GM12878 (cell line): ENCODE data around the gene C1orf21. TPM values are rescaled to one million over a fixed set of nuclear protein-coding genes. Genes with fewer than 3 reads are reported as not detected.

Experiments
- ATAC-seq: fragments of 200-7000 bp; cut with Tn5 transposase; 3 replicates; pipeline ENCODE4 v1.9.1; 2020; ENCODE audit warnings: mild to moderate bottlenecking, moderate library complexity
- BruUV-seq: library from RNA; stranded (reverse); fragments of 400-500 nt; replicated peaks from 2 replicates; lab custom pipeline; 2021; lab: Mats Ljungman, UMichigan
- CTCF ChIA-PET: fragments of 300-600 bp; sonication (Branson Sonifier 250); formaldehyde crosslinking; extraction: SDS; loops from one replicate; lab custom pipeline; 2021; ENCODE audit warnings: inconsistent platforms; lab: Yijun Ruan, JAX
- POLR2A ChIA-PET: fragments of 350-600 bp; formaldehyde crosslinking; extraction: SDS; loops from one replicate; lab custom pipeline; 2021; ENCODE audit warnings: inconsistent platforms; lab: Charles Lee
- RAD21 ChIA-PET: fragments of 300-600 bp; sonication (Branson Sonifier 250); formaldehyde crosslinking; loops from one replicate; lab custom pipeline; 2023; ENCODE audit warnings: antibody characterized with exemption; ENCODE audit not compliant: unreplicated experiment; lab: Charles Lee
- SMC1A ChIA-PET: fragments of 300-600 bp; sonication (Branson Sonifier 250); formaldehyde crosslinking; loops from one replicate; lab custom pipeline; 2023; ENCODE audit not compliant: unreplicated experiment, uncharacterized antibody; lab: Charles Lee
- DNase-seq: peaks from one replicate; pipeline ENCODE4 v3.0.0-alpha.2; 2011; ENCODE audit warnings: low read depth, low spot score
- FAIRE-seq: peaks from 3 replicates; lab custom pipeline; 2011; peaks lifted over from hg19 to GRCh38; lab: Jason Lieb, UNC
- H2AFZ ChIP-seq: 2 replicates; pipeline ENCODE4 v1.6.0; 2011; ENCODE audit warnings: low read depth, low read length, control low read depth; ENCODE audit not compliant: control insufficient read depth
- H3K27ac ChIP-seq: 2 replicates; pipeline ENCODE4 v1.5.1; 2011; ENCODE audit warnings: control low read depth; ENCODE audit not compliant: control insufficient read depth, insufficient read depth
- H3K27me3 ChIP-seq, 2 experiments: replicated peaks in 1 of 2; 2 replicates each; pipeline versions ENCODE4 v1.6.0 to v1.6.1; 2011; ENCODE audit warnings: low read length in 1 of 2; ENCODE audit not compliant: control insufficient read depth in 2 of 2, insufficient read depth in 2 of 2
- H3K36me3 ChIP-seq, 2 experiments: 2 replicates each; pipeline ENCODE4 v1.5.1; 2011; ENCODE audit warnings: low read length in 1 of 2; ENCODE audit not compliant: control insufficient read depth in 2 of 2, insufficient read depth in 2 of 2
- H3K4me1 ChIP-seq: 2 replicates; pipeline ENCODE4 v1.6.1; 2011; ENCODE audit warnings: mild to moderate bottlenecking, low read length, moderate library complexity, mixed read lengths; ENCODE audit not compliant: control insufficient read depth, insufficient read depth
- H3K4me2 ChIP-seq: 2 replicates; pipeline ENCODE4 v1.6.0; 2011; ENCODE audit warnings: control low read depth; ENCODE audit not compliant: control insufficient read depth, insufficient read depth
- H3K4me3 ChIP-seq: fragments of 200-600 bp; sonication (generic); 2 replicates; pipeline ENCODE4 v1.5.1; 2016
- H3K79me2 ChIP-seq: 2 replicates; pipeline ENCODE4 v1.6.0; 2011; ENCODE audit warnings: low read length; ENCODE audit not compliant: control insufficient read depth, insufficient read depth
- H3K9ac ChIP-seq: 2 replicates; pipeline ENCODE4 v1.8.0; 2011; ENCODE audit warnings: low read length, control low read depth, mixed read lengths; ENCODE audit not compliant: control insufficient read depth, insufficient read depth
- H3K9me3 ChIP-seq: replicated peaks from 3 replicates; pipeline ENCODE4 v1.5.1; 2011; ENCODE audit warnings: mild to moderate bottlenecking, low read length; ENCODE audit not compliant: control insufficient read depth, insufficient read depth
- H4K20me1 ChIP-seq: 2 replicates; pipeline ENCODE4 v1.6.0; 2011; ENCODE audit not compliant: control insufficient read depth, insufficient read depth
- CREM ChIP-seq: IDR thresholded peaks from 2 replicates; pipeline ENCODE4 v1.6.1; 2014; ENCODE audit warnings: antibody characterized with exemption, low read depth
- HDAC2 ChIP-seq: fragments of 200-600 bp; sonication (generic); IDR thresholded peaks from 2 replicates; pipeline ENCODE4 v1.6.1; 2017
- JUND ChIP-seq: IDR thresholded peaks from 2 replicates; pipeline ENCODE4 v1.6.1; 2012; ENCODE audit warnings: low read depth, mild to moderate bottlenecking, low read length, improper control_type of control experiment, moderate library complexity
- RBBP5 ChIP-seq: fragments of 200-600 bp; sonication (generic); conservative IDR thresholded peaks from 2 replicates; pipeline ENCODE4 v1.6.1; 2016
- SMAD5 ChIP-seq: IDR thresholded peaks from 2 replicates; pipeline ENCODE4 v1.6.1; 2016; ENCODE audit warnings: antibody characterized with exemption, low read depth
- SUZ12 ChIP-seq: fragments of 200-600 bp; sonication (generic); IDR thresholded peaks from one replicate; pipeline ENCODE4 v1.6.1; 2018; ENCODE audit warnings: antibody characterized with exemption, mild to moderate bottlenecking; ENCODE audit not compliant: unreplicated experiment
- WRNIP1 ChIP-seq: IDR thresholded peaks from 2 replicates; pipeline ENCODE4 v1.6.1; 2011; ENCODE audit warnings: low read depth, low read length, improper control_type of control experiment, borderline replicate concordance
- ZZZ3 ChIP-seq: IDR thresholded peaks from 2 replicates; pipeline ENCODE4 v1.6.1; 2011; ENCODE audit warnings: low read depth; ENCODE audit not compliant: control insufficient read depth, insufficient read length
- WGBS: methylation state at CpG from one replicate; pipeline ENCODE4 v1.1.6; 2016; ENCODE audit warnings: low lambda C conversion rate; ENCODE audit not compliant: insufficient replicate concordance, insufficient coverage; ENCODE audit errors: missing lambda C conversion rate; 5-methylcytosine and 5-hydroxymethylcytosine counted together
- in situ Hi-C: fragments of 300-500 bp; cut with MboI; formaldehyde crosslinking; loops from 9 replicates; pipeline ENCODE4 v1.14.3; 2018; ENCODE audit warnings: mixed read lengths
- intact Hi-C: fragments of 100-400 bp; cut with micrococcal nuclease; formaldehyde crosslinking; loops from one replicate; pipeline ENCODE4 v1.14.2; 2022; ENCODE audit not compliant: unreplicated experiment
- polyA plus RNA-seq, 11 experiments: library from polyadenylated mRNA; depleted of rRNA in 4 of 11; unstranded in 6 of 11; stranded (reverse) in 5 of 11; fragments of >200 nt; fragmentation: Nextera tagmentation in 4 of 11; fragmentation: Illumina TruSeq in 1 of 11; extraction: Ambion mirVana in 4 of 11; extraction: Trizol in 1 of 11; gene quantifications; 1 replicate in 1 of 11; 2 replicates in 10 of 11; pipeline versions ENCODE4 v1.2.1 to v1.2.3, GENCODE V29; 2011 to 2016; ENCODE audit warnings: inconsistent platforms in 2 of 11, missing spikeins in 2 of 11, low read depth in 1 of 11
- total RNA-seq, 4 experiments: library from RNA; depleted of rRNA in 3 of 4; stranded (reverse); fragments of >200 nt in 3 of 4; fragmentation: Illumina TruSeq in 1 of 4; extraction: Trizol in 1 of 4; gene quantifications; 2 replicates each; pipeline versions ENCODE4 v1.2.1 to v1.2.3, GENCODE V29; 2013 to 2021

C1orf21 gene
- total and polyA plus RNA-seq, 10 of the 15 experiments (the other 5 are each of a cell fraction or from before 2014, with no cell fraction given) = 0.03 to 1.6 (median 0.17) TPM; not detected in 3

DNA sequence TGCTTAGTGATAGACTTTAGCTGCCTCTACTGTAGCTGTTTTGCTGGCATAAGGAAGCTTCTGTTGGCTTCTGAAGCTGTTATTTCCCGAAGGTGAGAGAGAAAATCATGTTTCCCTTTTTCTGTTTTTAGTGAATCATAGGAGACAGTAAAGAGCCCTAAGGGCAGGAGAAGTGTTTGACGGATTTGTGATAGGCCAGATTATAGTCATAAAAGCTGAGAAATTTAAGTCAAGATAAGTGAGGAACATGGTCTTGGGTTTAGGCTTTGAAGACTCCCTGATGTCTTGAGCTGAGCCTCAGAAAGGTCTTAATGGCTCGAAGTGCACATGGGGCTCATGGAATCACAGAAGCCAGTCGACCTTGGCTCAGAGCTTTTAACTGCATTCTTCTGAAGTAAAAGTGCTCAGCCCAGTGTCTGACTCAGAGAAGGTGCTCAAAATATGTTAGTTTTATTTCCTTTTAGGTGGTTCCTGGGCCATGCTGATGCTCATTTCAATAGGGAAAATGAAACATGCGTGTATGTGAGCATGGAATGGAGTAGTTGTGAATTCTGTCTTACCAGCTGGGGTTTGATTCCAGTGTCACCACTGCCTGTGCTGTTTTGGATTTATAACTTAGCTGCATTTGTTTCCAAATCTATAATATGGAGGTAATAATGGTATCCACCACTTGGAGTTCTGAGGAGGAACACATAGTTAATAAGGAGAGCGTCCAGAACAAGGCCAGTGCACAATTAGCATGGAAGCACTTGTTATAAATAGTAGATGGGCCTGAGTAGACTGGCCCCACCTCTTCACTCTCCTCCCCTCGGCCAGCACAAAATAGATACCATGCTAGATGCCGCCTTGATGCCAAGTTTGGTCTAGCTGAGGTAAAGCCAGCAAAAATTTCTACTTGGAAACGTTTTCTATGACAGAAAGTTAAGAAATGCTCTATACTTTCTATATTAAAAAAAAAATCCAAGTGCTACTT lies 99.2 kb downstream of the C1orf21 start:
- intact Hi-C loops = no loop called here
- ATAC-seq (no peak), FAIRE-seq (no peak)
- H3K9ac ChIP-seq = no peak overlapping the region
- CTCF ChIA-PET = interaction anchor here (0.8 kb wide), 1 partner anchor 205 kb away, joined by 3 read pairs; no protein-coding TSS in a partner anchor
- RAD21 ChIA-PET = no interaction called here
- BruUV-seq = no TSS peak
- WGBS = 54% methylated on average over 9 of the region's 9 CpGs
- H3K4me3 ChIP-seq = no peak overlapping the region
- H3K36me3 ChIP-seq = no peaks in the 10 kb centered on the region
- H4K20me1 ChIP-seq = no peaks in the 10 kb centered on the region
- no peak overlapping the region for H3K4me2 ChIP-seq
- no peak overlapping the region for H2AFZ ChIP-seq
- SMC1A ChIA-PET = interaction anchor here (1.0 to 2.0 kb wide), 4 partner anchors 9 to 77 kb away, joined by 3 to 6 read pairs (median 4); no protein-coding TSS in a partner anchor
- H3K4me1 ChIP-seq = no peaks in the 10 kb centered on the region; the same call in 1 of the 2 replicates
- no peak for TF ChIP-seq SUZ12
- TF ChIP-seq JUND = no peak
- TF ChIP-seq ZZZ3 = no peak
- TF ChIP-seq HDAC2 = no peak
- TF ChIP-seq CREM = no peak
- no peak for TF ChIP-seq WRNIP1
- TF ChIP-seq SMAD5 = no peak
- no peak for TF ChIP-seq RBBP5
- TF ChIP-seq, all 136 proteins: peak for 0
- no peak for DNase-seq
- no peaks in the 10 kb centered on the region; a peak in 1 of 4 replicates for H3K27me3 ChIP-seq
- in situ Hi-C loops = no loop called here
- no peak overlapping the region for H3K27ac ChIP-seq
- no peaks in the 10 kb centered on the region for H3K79me2 ChIP-seq
- POLR2A ChIA-PET = interaction anchor here (0.6 to 1.6 kb wide), 2 partner anchors 9 to 760 kb away, joined by 3 to 4 read pairs; no protein-coding TSS in a partner anchor
- H3K9me3 ChIP-seq = no peaks in the 10 kb centered on the region
